GM19328 (cell line): ENCODE measurements around the gene POLR2H.
A peak's percentile ranks its signal among the peaks of the same experiment; 100 is the strongest.

Experiments
- ATAC-seq: cut with Tn5 transposase; IDR thresholded peaks from one replicate; pipeline ENCODE4 v1.9.1; 2021; ENCODE audit warnings: mild to moderate bottlenecking, moderate library complexity; ENCODE audit not compliant: unreplicated experiment

Gene POLR2H

DNA sequence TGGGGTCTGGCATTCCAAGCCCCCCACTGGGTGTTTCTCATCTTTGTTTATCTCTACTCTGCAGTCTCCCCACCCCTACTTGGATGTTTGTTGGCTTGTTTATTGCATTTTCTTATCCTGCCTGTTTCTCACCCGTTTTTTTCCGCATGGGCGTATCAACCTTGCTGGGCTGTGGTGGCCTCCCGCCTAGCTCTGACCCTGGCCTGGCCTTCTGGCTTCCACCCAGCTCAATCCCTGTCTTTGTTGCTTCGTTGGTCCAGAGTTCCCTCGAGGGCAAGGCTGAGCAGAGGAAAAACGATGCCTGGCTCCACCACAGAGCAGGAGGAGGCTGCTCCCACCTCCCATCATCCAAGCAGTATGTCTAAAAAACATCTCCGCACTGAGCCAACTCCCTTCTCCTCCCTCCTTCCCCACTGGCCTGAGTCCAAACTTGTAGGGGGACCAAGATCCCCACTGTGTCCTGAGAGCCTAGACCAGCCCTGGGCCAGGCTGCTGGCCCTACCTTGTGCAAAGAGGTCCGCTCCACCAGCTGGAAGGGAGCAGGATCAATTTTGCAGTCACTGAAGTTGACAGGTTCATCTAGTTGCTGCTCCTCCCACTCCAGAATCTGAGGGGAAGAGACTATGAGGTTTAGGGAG, 9.9 kb upstream of the POLR2H start:
- ATAC-seq, result no peak

DNA sequence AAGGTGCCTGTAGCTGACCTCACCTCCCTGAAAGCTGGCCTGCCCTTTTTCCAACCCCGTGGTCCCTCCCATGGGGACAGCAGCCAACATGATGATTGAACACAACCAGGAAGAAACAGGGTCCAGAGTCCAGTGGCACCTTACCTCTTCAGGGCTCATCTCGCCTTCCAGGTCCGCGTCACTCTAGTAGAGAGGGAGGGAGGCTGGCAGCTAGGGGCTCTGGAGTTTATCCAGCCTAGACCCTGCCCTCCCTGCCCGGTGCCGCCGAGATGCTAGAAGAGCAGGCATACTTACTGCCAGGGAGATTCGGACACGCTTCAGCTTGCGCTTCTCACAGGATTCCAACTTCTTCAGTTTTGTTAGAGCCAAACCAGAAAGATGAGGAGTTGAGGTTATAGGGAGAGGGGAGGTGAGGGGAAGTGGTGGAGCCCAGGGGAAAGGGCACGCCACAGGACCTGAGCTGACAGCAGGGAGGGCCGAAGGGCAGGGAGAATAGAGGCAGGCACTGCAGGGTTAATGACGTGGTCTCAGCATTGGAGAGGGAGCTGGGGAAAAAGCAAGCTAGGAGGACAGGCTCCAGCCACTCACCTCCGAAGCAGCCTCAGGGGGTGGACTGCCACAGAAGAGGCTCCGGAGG, 9.2 kb upstream of the POLR2H start:
- no peak for ATAC-seq

DNA sequence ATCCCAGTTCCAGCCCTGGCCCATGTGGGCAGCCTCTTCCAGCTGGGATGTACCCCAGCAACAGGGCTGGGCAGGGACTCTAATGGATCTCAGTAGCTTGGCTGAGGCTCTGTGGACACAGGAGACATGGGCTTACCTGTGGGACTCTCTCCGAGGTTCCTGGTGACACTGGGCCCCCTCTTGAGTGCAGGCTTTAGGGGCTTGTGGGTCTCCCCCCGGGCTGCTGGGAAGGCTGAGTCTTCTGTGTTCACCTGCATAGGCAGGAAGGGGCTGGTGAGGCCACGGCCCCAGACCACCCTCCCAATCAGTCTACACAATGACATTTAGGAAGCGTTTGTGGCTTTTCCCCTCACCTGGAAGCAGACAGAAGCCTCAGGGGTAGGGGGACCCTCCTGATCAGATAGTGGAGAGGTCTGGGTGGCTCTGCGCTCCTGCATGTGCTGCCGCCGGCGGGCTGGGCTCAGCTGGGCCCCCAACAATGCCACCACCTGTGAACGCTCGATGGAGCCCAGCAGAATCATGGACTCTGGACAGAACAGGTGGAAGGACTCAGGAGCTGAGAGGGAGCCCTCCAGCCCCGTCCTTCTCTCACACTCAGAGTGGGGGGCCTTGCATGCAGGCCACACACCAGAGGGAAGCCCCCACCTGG, 8.5 kb upstream of the POLR2H start:
- no peak for ATAC-seq

DNA sequence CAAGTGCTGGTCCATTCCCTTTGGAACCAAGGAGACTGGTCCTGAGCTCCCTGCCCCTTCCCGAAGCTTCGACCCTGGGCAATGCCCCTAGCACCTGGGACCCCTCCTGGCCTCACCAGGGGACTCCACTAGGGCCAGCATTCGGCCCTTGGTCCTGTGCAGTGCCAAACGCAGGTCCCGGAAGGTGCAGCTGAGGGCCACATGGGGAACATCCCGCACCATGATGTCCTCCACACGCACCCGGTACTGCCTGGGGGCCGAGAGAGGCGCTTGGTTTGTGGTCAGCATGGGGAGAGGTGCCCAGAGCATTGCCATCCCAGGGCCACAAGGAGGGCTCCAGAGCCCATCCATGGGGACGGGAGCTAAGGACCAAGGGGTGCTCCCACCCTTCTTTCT, 8.0 kb upstream of the POLR2H start:
- no peak for ATAC-seq

DNA sequence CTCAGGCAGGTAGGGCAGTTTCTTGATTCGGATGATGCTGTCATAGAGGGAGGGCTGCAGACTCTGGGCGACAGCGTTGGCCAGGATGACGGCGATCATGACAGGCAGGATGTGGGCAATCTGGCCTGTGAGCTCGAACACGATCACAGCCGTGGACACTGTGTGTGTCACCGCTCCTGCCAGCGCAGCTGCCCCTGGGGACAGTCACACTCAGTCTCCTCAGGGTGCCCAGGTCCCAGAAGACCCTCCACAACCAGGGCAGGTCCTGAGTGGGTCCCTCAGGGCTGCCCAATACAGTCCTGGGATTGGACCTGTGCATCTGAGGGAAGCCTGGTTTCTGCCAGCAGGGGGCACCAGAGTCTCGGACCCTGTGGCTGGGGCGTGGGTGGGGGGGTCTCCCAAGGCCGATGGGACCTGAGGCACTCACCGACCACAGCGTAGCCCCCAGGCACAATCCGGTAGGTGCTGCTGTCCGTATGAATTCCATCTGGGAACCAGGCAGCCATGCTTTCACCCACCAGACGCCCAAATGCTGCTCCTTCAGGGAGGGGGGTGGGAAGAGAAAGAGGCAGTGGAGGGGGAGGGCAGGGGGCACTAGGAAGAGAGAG, 7.3 kb upstream of the POLR2H start:
- no peak for ATAC-seq

DNA sequence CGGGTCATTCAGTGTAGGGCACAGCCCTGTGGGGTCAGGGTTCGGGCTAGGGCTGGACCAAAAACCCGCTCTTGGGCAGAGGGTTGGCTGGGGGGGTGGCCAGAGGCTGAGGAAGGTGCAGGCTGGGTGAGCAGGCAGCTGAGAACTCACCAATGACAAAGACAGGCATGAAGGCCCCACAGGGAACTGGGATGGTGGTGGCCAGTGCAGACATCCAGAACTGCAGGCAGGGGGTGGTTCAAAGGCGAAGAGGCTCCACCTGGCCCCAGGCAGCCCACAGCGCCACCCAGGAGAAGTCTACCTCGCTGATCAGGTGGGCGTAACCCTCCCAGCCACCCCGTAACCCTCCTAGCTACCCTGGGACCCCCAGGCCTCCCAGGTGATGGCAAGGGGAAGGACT, 6.8 kb upstream of the POLR2H start:
- no peak for ATAC-seq

DNA sequence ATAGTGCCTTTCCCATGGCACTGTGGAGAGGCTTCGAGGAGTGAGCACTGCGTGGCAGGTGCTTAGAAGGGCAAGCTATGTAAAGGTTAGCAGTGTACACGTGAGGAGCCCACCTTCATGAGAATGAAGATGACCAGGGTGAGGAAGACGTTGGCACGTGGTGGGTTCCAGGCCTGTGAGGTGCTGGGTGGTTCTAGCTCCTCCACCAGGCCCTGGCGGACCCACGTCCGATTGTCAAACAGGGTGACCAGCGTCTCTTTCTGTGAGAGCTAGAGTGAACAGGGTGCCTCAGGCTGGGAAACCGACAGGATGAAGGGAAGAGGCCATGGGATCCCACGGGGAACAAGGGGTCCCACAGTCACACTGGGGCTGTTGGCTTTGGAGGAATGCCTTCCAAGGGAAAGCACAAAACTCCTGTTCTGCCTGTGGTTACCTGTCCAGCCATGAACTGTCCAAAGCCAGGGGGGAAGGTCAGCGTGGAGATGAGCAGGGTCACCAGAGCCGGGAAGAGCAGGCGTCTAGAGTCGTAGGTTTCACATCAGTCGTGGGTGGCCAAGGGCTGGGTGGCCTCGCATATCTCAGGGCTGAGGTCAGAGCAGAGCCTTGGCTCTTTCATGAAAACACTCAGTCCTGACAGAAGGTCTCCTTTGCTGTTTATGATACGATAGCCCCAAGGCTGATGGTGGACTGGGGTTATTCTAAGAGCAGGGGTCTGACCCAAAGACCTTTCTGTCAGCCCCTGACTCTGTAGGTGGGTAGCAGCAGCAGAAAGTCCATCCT, 6.1 kb upstream of the POLR2H start:
- ATAC-seq, result no peak

DNA sequence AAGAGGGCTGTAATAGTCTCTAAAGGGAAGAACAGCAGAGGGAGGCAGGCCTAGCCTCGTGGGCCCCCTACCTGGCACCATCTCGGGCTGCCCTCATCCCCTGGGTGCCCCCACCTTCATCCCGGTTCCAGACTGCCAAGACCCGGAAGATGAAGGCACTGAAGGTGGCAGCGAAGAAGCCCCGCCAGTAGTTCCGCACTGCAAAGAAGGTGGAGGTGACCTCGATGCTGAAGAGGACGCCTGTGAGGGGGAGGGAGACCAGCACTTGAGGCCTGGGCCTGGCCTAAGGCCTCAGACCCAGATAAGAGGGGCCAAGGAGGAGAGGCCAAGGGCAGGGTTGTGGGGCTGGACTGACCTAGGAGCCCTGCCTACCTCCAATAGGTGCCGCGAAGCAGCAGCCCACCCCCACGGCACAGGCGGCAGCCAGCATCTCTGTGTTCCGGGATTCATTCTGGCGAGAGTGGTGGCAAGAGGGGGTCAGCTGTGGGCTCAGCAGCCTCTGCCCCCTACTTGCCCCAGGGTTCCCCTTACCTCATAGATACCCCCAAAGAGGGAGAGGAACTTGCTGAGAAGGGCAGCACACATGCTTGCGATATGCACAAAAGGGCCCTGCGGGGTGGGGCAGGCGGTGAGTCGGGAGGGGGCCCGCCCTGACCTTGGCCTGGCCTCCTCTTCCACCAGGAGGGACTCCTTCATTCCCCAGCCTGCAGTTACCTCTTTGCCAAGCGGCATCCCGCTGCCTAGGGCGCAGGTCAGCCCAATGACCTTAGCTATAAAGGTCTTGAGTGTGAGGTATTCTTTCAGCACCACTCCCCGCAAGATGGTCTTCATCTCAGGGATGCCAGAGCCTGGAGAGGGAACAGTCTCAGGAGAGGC, 4.0 kb upstream of the POLR2H start:
- no peak for ATAC-seq

DNA sequence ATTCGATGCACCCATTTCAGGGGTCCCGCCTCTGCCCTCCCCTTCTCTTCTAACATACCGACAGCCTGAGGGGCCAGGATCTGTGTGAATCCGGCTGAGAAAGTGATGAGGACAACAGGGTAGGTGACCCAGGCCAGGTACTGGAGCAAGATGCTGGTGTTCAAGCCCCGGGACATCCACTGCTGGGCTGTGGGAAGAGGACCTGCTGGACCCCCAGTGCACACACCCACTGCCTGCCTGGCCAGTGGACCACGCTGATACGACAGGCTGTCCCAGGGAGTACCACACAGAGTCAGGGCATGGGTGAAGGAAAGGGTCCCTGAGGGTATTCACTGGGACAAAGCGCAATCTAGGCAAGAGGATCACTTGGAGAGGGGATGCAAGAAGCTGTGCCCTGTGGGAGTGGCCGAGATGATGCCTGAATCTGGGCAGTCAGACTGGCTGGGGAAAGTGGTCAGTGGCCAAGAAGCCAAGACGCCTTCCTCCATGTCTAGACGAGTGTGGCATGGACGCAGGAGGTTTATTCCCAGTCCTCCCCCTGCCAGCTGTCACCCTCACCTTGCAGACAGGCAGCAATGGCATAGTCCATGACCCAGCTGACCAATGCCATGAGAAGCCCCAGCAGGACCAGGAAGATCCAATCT, 3.3 kb upstream of the POLR2H start:
- no peak for ATAC-seq

DNA sequence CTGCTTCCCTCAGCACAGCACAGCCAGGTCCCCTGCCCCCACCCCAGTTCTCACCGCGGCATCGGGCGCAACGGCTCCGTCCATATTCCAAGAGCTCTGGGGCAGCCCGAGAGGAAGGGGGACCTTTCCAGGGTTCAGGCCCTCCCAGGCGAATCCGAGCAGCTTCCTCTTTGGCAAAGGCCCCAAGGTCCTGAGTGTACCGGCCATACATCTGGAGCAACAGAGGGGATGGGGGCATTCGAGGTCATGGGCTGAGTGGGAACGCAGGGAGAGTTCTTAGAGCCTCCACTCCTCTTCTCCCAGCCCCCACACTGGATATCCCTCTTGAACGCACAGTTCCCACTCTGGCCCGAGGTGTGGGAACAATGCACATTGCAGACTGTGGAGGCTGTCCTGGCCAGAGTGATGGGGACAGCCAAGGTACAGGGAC, 2.6 kb upstream of the POLR2H start:
- ATAC-seq, result no peak

DNA sequence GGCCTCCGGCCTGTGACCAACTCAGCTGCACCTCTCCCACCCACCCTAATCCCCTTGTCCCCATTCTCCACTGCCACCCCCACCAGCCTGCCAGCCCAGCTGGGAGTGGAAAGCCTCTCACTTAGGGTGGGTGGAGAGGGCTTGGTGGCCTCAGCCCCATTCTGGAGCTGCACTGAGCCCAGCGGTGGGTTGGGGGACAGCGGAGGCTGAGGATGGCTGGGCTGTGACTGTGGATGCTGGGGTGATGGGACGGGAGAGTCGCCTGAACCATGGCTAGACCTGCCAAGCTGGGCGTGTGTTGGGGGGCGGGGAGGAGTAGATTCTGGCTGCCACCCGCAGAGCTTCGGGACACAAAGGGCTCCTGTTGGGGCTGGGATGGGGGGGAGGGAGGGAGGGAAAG, 1.9 kb upstream of the POLR2H start:
- no peak for ATAC-seq

DNA sequence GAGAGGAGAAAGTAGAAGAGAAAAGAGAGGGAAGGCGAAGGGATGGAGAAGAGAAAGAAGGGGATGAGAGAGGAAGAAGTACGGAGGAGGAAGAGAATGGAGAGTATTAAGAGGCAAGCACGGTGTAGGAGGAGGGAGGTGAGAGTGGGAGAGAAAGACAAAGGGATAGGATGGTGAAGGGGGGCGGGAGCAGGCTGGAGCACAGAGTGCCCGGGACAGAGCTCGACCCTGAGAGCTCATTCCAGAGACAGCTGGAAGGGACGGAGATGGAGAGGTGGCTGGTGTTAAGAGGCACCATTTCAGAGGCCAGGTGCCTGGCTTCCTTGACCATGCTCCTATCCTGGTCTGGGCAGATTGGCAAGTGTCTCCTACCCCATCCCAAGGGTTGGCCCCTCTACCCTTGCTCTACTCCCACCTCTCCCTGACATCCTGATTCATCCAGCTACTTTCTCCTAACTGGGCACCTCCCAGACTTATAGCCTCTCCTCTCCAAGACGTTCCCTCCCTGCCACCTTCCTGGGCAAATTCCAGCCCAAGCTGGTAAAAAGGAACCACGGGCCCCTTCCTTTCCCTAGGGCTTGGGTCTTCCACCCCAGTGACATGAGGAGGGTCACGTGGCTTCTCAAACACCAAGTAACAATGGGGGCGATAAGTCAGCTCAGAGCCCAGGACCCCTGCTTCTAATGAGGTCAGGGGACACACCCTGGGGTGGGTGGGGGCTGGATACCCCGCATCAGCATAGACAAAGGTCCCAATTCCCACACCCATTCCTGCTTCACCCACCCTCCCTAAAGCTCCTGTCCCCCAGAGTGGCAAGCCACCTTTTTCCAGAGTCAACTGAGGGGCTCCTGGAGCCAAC, 1.2 kb upstream of the POLR2H start:
- no peak for ATAC-seq

DNA sequence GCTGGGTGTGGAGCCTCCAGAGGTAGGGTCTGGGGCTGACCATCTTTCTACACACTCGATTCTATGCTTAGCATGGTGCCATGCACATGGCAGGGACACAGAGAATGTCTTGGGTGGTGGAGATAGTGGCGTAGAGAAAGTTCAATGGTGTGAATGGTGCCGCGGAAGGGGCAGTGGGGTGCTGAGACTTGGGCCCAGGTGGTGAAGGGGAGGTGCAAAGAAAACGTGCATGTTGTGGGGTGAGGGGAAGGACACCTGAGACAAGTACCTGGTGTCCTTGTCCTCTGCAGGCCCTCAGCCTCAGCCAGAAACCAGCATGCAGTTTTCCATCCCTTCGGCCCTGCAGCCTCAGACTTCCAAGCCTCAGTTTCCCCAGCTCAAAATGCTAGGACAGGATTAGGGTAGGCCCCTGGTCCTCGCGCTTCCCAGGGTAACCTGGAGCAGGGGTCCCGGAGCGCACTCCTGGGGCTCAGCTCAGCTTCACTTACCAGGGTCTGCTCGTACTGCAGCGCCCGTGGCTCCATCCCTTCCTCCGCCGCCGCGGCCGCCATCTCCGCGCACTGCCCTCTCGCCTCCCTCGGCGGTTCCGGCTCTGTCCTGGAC, 480 bp upstream of the POLR2H start:
- peak; percentile 4 for ATAC-seq

DNA sequence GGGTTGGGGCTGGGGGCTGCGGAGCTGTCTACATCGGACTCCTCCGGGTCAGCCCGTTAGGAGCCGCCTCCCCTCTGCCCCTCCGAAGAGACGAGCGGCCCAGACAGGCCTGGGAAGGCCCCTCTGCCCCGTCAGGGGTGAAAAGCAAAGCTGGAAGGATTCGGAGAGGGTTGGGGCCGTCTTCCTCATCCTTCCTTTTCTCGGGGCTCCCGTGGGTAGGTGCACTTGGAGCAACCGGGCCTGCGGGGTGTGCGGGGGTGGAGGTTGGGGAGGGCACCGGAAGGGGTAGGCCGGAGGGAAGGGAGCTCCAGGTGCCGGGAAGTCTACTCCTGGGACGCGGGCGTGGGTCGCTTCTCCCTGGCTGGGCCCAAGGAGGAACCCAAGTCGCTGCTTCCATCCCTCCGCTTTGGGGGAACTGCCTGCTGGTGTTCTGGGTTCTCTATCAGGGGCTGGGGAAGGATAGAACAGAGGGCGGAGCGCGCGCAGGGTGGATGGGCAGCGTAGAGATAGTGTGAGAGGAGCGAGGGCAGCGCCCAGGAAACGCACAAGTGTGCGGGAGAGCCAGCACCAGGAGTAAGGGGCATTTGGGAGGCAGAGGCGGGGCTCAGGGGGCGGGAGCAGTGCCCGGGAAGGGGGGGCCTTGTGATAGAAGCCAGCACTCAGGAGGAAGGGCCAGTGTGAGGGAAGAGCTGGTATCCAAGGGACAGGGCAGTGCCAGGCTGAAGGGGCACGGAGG, 590 bp downstream of the POLR2H start:
- no peak for ATAC-seq

DNA sequence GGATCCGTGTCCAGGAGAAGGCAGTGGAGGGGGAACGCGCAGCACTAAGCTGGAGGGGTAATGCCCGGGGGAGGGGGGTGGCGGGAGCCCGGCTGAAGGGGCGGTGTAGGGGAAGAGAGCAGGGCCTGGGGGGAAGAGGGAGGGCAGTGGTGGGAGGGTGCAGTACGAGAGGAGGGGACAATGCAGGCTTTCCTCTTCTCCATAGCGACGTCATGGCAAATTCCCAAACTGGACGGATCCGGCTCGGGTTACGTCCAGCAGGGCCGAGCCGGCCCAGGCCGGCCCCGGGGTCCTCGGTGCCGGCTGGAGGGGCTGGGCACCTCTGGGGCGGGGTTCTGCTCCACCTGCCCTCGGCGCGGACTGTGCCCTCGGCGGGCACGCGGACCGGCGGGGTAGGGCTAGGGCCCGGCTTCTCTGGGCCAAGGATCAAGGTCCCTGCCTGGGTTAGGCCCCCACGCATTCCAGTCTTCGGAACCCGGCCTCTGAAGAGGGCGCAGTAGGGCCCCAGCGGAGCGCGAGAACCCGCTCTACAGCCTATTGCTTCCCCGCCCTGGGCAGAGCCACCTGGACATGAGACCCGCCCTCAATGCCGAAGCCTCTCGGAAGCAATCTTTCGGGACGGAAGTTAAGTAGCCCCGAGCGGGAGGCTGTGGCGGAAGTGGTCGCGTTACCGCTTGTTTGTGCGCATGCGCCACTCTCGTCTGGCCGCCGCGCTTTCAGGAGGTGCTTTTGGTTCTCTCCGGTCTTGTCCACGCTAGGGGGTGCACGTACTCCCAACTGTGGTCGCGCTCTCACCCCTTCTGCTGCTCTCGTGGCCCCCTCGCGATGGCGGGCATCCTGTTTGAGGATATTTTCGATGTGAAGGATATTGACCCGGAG, 1.4 kb downstream of the POLR2H start:
- ATAC-seq, result peak; percentile 79

DNA sequence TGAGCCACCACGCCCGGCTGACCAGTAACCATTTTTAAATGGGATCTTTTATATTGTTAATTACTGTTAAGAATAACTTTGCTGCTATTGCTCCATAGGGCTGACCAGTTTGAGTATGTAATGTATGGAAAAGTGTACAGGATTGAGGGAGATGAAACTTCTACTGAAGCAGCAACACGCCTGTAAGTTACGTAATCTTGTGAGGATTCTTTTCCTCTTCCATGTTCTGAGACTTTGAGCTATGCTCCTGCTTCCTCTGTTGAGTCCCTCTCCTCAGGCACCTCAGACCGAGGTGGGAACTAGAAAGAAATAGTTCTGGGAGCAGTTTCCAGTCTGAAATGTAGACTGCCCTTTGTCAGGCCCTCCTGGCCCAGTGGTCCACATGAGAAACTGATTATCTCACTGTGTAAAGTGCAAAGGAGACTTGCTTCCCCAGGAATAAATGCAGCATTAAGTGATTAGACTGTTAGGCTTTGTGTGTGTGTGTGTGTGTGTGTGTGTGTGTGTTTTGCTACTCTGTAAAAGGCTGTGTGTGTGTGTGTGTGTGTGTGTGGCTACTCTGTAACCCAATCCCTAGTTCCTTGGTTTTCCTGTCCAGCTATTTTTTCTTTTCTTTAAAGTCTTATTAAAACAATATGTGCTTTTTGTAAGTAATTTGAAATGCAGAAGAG, 5.2 kb downstream of the POLR2H start:
- ATAC-seq, result no peak
